Retinal pigment epithelial cell (primary cell): Measurements from ENCODE around the gene SUCLG1.

ENCODE experiments used
- DNase-seq: peaks from one replicate; pipeline ENCODE4 v3.0.0-alpha.2; 2010; ENCODE audit warnings: low read depth
- H3K4me3 ChIP-seq: 2 replicates; pipeline ENCODE4 v1.5.1; 2011; ENCODE audit warnings: mild to moderate bottlenecking, low read length, control low read depth, moderate library complexity
- CTCF ChIP-seq: conservative IDR thresholded peaks from 2 replicates; pipeline ENCODE4 v1.5.1; 2011; ENCODE audit warnings: low read depth, low read length, control low read depth, inconsistent platforms

SUCLG1 gene

DNA sequence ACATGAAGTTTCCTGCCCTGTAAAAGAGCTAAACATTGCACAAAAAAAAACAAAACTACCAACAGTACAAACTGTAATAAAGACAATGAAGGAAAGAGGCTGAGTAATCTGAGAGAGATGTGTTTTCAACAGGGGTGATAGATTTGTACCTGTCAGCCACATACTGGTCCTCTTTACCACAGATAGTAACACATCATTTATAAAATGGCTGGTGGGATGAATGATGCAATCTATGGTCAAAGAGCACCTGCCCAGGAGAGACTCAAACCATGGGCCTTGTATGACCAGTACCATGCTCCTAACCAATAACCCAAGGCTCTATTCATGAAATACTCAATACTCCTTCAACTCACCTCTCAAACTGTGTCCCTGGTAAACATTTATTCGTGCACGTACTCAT lies 4.5 kb downstream of the SUCLG1 start:
- H3K4me3 ChIP-seq, result no peak overlapping the region
- no peak for TF ChIP-seq CTCF
- no peak for DNase-seq

- TF ChIP-seq CTCF, result no peak
- DNase-seq, result no peak
- H3K4me3 ChIP-seq, result no peak overlapping the region
Measured at GRCh38 chr2:84452624-84453023, 6.5 kb downstream of the SUCLG1 start.

- no peak for DNase-seq
- H3K4me3 ChIP-seq, result no peak overlapping the region
- no peak for TF ChIP-seq CTCF
Measured at GRCh38 chr2:84451579-84451978, 7.5 kb downstream of the SUCLG1 start.

- H3K4me3 ChIP-seq, result no peak overlapping the region
Measured at GRCh38 chr2:84450288-84451227, 8.5 kb downstream of the SUCLG1 start.

GRCh38 chr2:84449711-84450110 lies 9.4 kb downstream of the SUCLG1 start:
- DNase-seq, result no peak
- no peak overlapping the region for H3K4me3 ChIP-seq

More at GRCh38 chr2:84450288-84451227, 8.5 kb downstream of the SUCLG1 start:
- TF ChIP-seq CTCF, result no peak
- DNase-seq, result no peak

DNA sequence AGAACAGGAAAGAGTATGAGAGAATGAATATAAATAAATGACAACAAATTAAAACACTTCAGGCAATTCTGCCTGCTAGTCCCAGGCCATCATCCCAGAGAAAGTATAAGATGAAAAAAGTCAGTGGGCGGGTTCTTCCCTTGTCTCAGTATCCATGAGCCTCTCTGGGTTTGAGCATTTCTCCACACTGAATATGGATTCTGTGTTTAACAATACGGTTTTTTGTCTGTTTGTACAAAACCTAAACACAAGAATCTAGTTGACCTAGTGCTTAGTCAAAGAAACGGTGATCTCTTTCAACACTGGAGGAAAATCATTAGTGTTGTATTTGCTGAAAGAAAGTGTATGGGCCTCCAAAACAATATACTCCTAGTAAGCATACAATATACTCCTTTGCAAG lies 10.0 kb downstream of the SUCLG1 start:
- no peak overlapping the region for H3K4me3 ChIP-seq
- TF ChIP-seq CTCF, result no peak
- DNase-seq, result no peak

More at GRCh38 chr2:84449711-84450110, 9.4 kb downstream of the SUCLG1 start:
- TF ChIP-seq CTCF, result no peak

DNA sequence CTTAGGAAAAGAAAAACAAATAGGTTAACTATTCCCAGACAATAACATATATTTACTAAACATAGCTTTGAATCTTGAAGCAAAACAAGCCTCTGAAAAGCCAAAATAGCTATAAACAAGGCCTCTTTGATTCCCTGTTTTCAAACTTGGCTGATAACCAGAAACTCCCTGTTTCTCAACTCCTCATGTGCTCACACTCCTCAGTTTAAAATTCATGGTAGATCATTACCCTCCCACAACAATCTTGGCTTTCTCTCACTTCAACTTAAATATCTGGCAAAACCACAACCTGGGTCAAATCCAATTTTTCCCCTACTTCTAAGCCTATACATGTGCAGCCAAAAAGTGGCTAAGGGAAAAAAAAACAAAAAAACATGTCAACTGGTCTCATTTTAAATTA lies 15.6 kb downstream of the SUCLG1 start:
- DNase-seq, result peak; percentile 59
- no peak for TF ChIP-seq CTCF
- H3K4me3 ChIP-seq, result no peak overlapping the region
